ENCODE results near the gene SLC22A14. TPM values are rescaled to one million over a fixed set of nuclear protein-coding genes. Genes with fewer than 3 reads are reported as not detected.

Gene SLC22A14
- total and polyA plus RNA-seq, 2 experiments from 2014 or later, result 0.12 to 0.43 TPM

- Histone ChIP-seq H3K36me3 (no peaks in the 10 kb centered on the region), H3K9me3 (ENCODE audit: low read depth) (no peaks in the 10 kb centered on the region), H3K4me1 (ENCODE audit: low read depth) (no peaks in the 10 kb centered on the region), H3K27me3 (peaks cover 9% of the 10 kb centered on the region), H3K27ac (no peak overlapping the region), H3K4me3 (no peak overlapping the region)
- TF ChIP-seq CTCF (IDR thresholded peaks at IDR 0.05; ENCODE audit: low read depth, low read length), result no peak
- DNase-seq (ENCODE audit: low read depth in 1 of 2, low spot score in 1 of 2), result no peak
These were observed 11.5 kb upstream of the SLC22A14 start for GRCh38 chr3:38270606-38271005.

DNA sequence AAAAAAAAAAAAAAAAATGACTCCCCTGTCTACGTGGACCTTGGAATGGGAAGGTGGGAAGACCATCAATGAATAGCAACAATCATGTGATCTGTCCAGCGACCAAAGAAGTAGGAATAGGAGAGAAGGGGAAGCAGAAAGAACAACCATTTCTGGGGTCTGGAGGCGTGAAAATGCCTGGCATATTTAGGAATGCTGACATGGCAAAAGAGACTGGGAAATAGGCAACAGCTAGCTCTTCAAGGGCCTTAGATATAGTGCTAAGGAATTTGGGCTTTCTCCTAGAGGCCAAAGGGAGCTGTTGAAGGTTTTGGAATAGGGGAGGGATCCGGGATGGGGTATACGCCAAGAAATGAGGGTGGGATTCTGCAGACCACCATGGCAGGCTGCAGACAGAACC is 10.5 kb upstream of the SLC22A14 start:
- no peak for TF ChIP-seq CTCF (IDR thresholded peaks at IDR 0.05; ENCODE audit: low read depth, low read length)

GRCh38 chr3:38274864-38275649 is 7.0 kb upstream of the SLC22A14 start:
- no peak overlapping the region for H3K27ac ChIP-seq
- no peaks in the 10 kb centered on the region for H3K36me3 ChIP-seq
- no peak for DNase-seq (ENCODE audit: low read depth in 1 of 2, low spot score in 1 of 2)
- TF ChIP-seq CTCF (IDR thresholded peaks at IDR 0.05; ENCODE audit: low read depth, low read length), result no peak
- H3K27me3 ChIP-seq, result no peaks in the 10 kb centered on the region
- H3K4me1 ChIP-seq (ENCODE audit: low read depth), result no peaks in the 10 kb centered on the region
- H3K9me3 ChIP-seq (ENCODE audit: low read depth), result no peaks in the 10 kb centered on the region
- no peak overlapping the region for H3K4me3 ChIP-seq

More for the DNA sequence above, 10.5 kb upstream of the SLC22A14 start:
- no peaks in the 10 kb centered on the region for H3K9me3 ChIP-seq (ENCODE audit: low read depth)
- H3K27ac ChIP-seq, result no peak overlapping the region
- H3K27me3 ChIP-seq, result peaks cover 3% of the 10 kb centered on the region
- DNase-seq (ENCODE audit: low read depth in 1 of 2, low spot score in 1 of 2), result no peak
- H3K36me3 ChIP-seq, result no peaks in the 10 kb centered on the region
- no peaks in the 10 kb centered on the region for H3K4me1 ChIP-seq (ENCODE audit: low read depth)
- no peak overlapping the region for H3K4me3 ChIP-seq

DNA sequence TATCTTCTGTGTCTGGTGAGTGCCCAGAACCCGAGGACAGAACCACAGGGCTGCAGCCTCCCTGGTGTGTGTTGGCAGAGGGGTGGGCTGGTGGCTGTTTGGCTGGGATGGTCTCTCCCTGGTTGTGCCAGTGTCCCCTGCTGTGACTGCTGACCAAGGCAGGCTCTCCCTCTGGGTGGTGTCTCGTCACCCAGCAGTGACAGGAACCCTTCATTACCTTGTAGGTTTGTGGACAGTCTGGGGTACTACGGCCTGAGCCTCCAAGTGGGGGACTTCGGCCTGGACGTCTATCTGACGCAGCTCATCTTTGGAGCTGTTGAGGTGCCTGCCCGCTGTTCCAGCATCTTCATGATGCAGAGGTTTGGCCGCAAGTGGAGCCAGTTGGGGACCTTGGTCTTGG is 6.4 kb upstream of the SLC22A14 start:
- H3K9me3 ChIP-seq (ENCODE audit: low read depth), result no peaks in the 10 kb centered on the region
- no peak for DNase-seq (ENCODE audit: low read depth in 1 of 2, low spot score in 1 of 2)
- no peaks in the 10 kb centered on the region for H3K27me3 ChIP-seq
- no peak overlapping the region for H3K4me3 ChIP-seq
- no peaks in the 10 kb centered on the region for H3K36me3 ChIP-seq
- no peak overlapping the region for H3K27ac ChIP-seq
- no peaks in the 10 kb centered on the region for H3K4me1 ChIP-seq (ENCODE audit: low read depth)
- no peak for TF ChIP-seq CTCF (IDR thresholded peaks at IDR 0.05; ENCODE audit: low read depth, low read length)

- TF ChIP-seq CTCF (IDR thresholded peaks at IDR 0.05; ENCODE audit: low read depth, low read length), result no peak
- Histone ChIP-seq H3K9me3 (ENCODE audit: low read depth) (no peaks in the 10 kb centered on the region), H3K27me3 (no peaks in the 10 kb centered on the region), H3K27ac (no peak overlapping the region), H3K4me1 (ENCODE audit: low read depth) (no peaks in the 10 kb centered on the region), H3K4me3 (no peak overlapping the region), H3K36me3 (no peaks in the 10 kb centered on the region)
- DNase-seq (ENCODE audit: low read depth in 1 of 2, low spot score in 1 of 2), result no peak
These were observed 5.8 kb upstream of the SLC22A14 start for GRCh38 chr3:38276081-38276916.
